ENCODE measurements around the gene MAPK8IP2. TPM values are rescaled to one million over a fixed set of nuclear protein-coding genes. Genes with fewer than 3 reads are reported as not detected.
"Not testable (repeated sequence)": the region's sequence is repeated elsewhere in the genome, so short reads cannot be mapped to it uniquely, and the experiment has no call there.

The MAPK8IP2 gene
- total RNA-seq, 1 experiment from 2014 or later = 1.3 TPM

DNA sequence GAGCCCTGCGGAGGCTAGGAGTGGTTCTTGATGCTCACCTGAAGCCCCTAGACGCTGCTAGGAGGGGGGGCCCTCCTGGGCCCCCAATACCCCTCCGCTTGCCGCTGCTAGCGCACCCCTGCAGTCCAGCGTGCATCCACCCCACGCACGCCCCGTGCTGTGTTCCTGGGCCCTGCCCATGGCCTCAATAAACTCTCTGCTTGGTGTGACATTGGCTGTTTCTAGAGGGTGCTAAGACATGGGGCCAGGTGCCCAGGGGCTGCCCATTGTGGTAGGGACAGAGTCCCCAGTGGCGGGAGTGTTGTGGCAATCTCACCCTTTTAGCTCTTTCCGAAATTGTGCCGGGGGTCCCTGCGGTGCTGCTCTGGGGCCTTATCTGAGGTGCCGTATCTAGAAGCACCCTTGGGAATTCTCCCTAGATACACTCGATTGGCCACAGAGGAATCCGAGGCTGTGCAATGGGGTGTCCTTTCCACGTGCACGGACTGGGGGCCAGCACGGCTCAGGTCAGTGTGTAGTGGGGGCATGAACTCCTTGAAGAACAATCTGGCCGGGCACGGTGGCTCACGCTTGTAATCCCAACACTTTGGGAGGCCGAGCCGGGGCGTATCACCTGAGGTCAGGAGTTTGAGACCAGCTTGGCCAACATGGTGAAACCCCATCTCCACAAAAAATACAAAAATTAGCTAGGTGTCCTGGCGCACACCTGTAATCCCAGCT is 10.9 kb downstream of the MAPK8IP2 start:
- Histone ChIP-seq H4K20me1 (ENCODE audit: insufficient read depth, low read depth, low read length) (no peaks in the 10 kb centered on the region), H3K4me2 (ENCODE audit: low read depth, low read length, poor library complexity, severe bottlenecking) (no peak overlapping the region), H3K9me2 (replicated peaks; ENCODE audit: insufficient read depth, low read length) (no peaks in the 10 kb centered on the region), H3K4me1 (ENCODE audit: low read length) (no peaks in the 10 kb centered on the region), H3K9me3 (ENCODE audit: low read length) (no peaks in the 10 kb centered on the region), H3K36me3 (ENCODE audit: insufficient read depth, low read length) (no peaks in the 10 kb centered on the region), H3K27me3 (ENCODE audit: low read length) (no peaks in the 10 kb centered on the region), H3K9ac (ENCODE audit: low read length) (no peak overlapping the region), H3K4me3 (ENCODE audit: low read length) (no peak overlapping the region), H2AFZ (ENCODE audit: low read length) (no peak overlapping the region), H3K27ac (ENCODE audit: low read length) (no peak overlapping the region), H3K79me2 (ENCODE audit: low read length) (no peaks in the 10 kb centered on the region)
- no peak for DNase-seq

DNA sequence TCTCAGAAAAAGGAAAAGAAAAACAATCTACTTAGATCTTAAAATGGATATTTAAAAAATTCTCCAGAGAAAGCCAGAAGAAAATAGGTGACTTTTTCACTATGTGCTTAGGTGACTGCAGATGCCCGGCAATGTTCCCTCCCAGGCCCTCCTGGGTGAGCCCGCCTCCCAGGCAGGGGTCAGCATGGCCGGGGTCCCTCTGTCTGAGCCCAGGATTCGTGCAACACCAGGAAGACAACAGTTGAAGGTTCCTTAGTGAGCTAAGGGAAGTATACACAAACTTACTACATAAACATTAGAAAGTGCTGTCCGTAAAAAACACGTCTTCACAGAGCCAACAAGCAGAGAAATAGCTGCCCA is 11.6 kb downstream of the MAPK8IP2 start:
- H3K9ac ChIP-seq (ENCODE audit: low read length) = no peak overlapping the region
- H3K36me3 ChIP-seq (ENCODE audit: insufficient read depth, low read length) = no peaks in the 10 kb centered on the region
- H3K27me3 ChIP-seq (ENCODE audit: low read length) = no peaks in the 10 kb centered on the region
- H3K79me2 ChIP-seq (ENCODE audit: low read length) = no peaks in the 10 kb centered on the region
- no peaks in the 10 kb centered on the region for H3K4me1 ChIP-seq (ENCODE audit: low read length)
- H4K20me1 ChIP-seq (ENCODE audit: insufficient read depth, low read depth, low read length) = no peaks in the 10 kb centered on the region
- H2AFZ ChIP-seq (ENCODE audit: low read length) = no peak overlapping the region
- no peak overlapping the region for H3K27ac ChIP-seq (ENCODE audit: low read length)
- H3K4me2 ChIP-seq (ENCODE audit: low read depth, low read length, poor library complexity, severe bottlenecking) = no peak overlapping the region
- H3K9me2 ChIP-seq (replicated peaks; ENCODE audit: insufficient read depth, low read length) = no peaks in the 10 kb centered on the region
- H3K4me3 ChIP-seq (ENCODE audit: low read length) = no peak overlapping the region
- no peak for DNase-seq
- H3K9me3 ChIP-seq (ENCODE audit: low read length) = no peaks in the 10 kb centered on the region

DNA sequence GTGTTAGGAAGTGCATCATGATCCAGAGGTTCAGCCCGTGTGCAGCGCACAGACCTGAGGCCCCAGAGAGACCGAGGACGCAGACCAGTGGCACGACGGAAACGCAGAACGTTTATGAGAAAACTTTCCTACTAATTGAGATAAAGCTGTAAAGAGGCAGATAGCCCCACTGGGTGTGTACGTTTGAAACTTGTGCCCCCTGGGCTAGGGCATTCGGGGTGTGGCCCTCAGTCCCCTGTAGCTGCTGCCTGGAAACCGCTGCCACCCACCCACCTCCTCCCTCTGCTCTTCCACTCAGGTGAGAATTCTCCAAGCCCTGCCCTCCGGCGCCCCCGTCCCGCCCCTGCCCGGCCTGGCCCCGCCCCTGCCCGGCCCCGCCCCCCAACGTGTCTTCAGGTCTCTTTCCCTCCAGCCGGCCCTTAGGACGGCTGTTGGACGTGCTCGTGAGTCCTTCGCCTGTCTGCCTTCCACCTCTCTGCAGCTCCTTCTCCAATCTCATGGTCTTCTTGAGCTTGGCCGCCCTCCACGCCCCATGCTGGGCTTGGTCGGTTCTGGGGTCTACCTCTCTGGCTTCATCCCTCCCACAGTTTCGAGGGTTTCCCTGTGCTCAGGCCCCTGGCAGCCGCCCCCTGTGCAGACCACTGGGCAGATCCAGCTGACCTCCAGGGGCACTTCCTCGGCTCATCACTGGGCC is 12.1 kb downstream of the MAPK8IP2 start:
- Histone ChIP-seq H4K20me1 (ENCODE audit: insufficient read depth, low read depth, low read length) (no peaks in the 10 kb centered on the region), H3K27me3 (ENCODE audit: low read length) (no peaks in the 10 kb centered on the region), H3K36me3 (ENCODE audit: insufficient read depth, low read length) (no peaks in the 10 kb centered on the region), H3K4me2 (ENCODE audit: low read depth, low read length, poor library complexity, severe bottlenecking) (no peak overlapping the region), H3K4me3 (ENCODE audit: low read length) (no peak overlapping the region), H2AFZ (ENCODE audit: low read length) (no peak overlapping the region), H3K9me3 (ENCODE audit: low read length) (no peaks in the 10 kb centered on the region), H3K4me1 (ENCODE audit: low read length) (no peaks in the 10 kb centered on the region), H3K9ac (ENCODE audit: low read length) (no peak overlapping the region), H3K79me2 (ENCODE audit: low read length) (no peaks in the 10 kb centered on the region), H3K27ac (ENCODE audit: low read length) (no peak overlapping the region), H3K9me2 (replicated peaks; ENCODE audit: insufficient read depth, low read length) (no peaks in the 10 kb centered on the region)
- DNase-seq = peak; percentile 61

DNA sequence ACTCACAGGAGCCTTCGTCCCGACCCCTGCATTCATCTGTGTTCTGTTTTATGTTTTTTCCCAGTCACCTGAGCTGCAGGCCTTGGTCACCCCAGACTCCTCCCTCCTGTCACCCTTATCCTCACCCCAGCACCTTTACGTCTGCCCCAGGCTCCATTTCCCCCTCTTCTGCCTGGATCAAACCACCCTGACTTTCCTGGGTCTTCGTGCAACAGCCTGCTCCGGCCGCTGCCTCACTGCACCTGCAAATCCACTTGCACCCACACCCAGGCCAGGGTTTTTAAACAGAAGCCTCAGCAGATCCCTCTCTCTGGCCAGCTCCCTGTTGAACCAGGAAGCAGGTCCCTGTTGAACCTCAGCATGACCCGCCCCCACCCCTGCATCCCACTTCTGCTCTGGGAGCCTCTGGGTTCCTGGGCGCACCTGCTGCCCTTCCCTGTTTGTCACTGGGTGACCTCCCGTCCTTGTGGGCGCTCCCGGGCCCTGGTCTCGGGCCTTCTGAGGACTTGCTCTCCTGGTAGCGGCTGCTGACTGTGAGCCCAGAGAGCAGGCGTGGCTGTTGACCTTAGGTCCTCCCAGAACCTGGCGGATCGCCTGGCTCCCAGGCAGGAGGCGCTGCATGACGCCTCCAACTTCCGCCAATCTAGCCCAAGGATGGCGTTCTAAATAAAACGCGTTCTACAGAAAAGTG is 12.8 kb downstream of the MAPK8IP2 start:
- Histone ChIP-seq H3K27me3 (ENCODE audit: low read length) (no peaks in the 10 kb centered on the region), H3K4me2 (ENCODE audit: low read depth, low read length, poor library complexity, severe bottlenecking) (no peak overlapping the region), H3K4me1 (ENCODE audit: low read length) (no peaks in the 10 kb centered on the region), H3K36me3 (ENCODE audit: insufficient read depth, low read length) (no peaks in the 10 kb centered on the region), H2AFZ (ENCODE audit: low read length) (no peak overlapping the region), H3K9ac (ENCODE audit: low read length) (no peak overlapping the region), H4K20me1 (ENCODE audit: insufficient read depth, low read depth, low read length) (no peaks in the 10 kb centered on the region), H3K4me3 (ENCODE audit: low read length) (no peak overlapping the region), H3K9me2 (replicated peaks; ENCODE audit: insufficient read depth, low read length) (no peaks in the 10 kb centered on the region), H3K9me3 (ENCODE audit: low read length) (no peaks in the 10 kb centered on the region), H3K27ac (ENCODE audit: low read length) (no peak overlapping the region), H3K79me2 (ENCODE audit: low read length) (no peaks in the 10 kb centered on the region)
- DNase-seq = no peak

DNA sequence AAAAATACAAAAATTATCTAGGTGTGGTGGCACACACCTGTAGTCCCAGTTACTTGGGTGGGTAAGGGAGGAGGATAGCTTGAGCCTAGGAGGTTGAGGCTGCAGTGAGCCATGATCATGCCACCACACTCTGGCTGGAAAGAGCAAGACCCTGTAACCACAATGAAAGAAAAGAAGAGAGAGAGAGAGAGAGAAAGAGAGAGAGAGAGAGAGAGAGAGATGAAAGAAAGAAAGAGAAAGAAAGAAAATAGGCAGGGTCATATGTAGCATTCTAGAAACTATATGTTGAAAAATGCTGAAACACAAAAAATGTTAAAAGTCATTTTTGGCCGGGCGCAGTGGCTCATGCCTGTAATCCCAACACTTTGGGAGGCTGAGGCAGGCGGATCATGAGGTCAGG is 13.7 kb downstream of the MAPK8IP2 start:
- not testable (repeated sequence) for H3K9me3 ChIP-seq (ENCODE audit: low read length); H3K4me1 ChIP-seq (ENCODE audit: low read length); H3K4me2 ChIP-seq (ENCODE audit: low read depth, low read length, poor library complexity, severe bottlenecking); H3K4me3 ChIP-seq (ENCODE audit: low read length); H4K20me1 ChIP-seq (ENCODE audit: insufficient read depth, low read depth, low read length); H3K9me2 ChIP-seq (replicated peaks; ENCODE audit: insufficient read depth, low read length); H3K79me2 ChIP-seq (ENCODE audit: low read length); H3K27ac ChIP-seq (ENCODE audit: low read length); H2AFZ ChIP-seq (ENCODE audit: low read length); DNase-seq; H3K27me3 ChIP-seq (ENCODE audit: low read length); H3K9ac ChIP-seq (ENCODE audit: low read length); H3K36me3 ChIP-seq (ENCODE audit: insufficient read depth, low read length)

DNA sequence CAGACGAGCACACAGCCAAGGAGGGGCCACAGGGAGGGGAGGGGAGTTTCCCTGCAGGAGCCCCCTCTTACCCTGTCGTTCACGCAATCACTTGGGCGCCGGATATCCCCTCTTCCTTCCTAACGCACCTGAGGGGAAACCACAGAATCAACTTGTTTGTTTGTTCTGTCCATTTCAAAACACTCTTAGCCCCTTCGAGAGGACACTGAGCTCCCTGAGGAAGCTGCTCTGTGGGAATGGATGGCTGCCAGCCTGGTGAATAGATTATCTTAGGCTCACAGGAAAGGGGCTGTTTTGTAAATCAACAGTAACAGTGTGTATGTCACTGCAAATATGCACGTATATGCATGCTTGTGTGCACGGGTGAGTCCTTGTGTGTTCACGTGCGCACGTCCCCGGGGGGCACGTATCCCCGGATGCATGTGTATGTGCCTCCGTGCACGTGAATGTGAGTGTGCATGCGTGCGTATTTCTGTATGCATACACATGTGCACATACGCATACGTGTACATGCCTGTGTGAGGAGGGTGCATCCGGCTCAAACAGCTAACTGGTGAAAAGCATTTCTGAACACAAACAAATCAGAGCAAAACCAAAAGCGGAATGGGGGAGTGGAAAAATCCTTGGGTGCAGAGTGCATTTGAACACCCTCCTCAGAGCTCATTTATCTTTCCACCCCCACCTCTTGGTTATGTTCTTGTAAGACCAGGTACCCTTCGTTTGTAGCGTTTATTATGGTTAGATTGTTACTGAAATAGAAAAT is 20.2 kb downstream of the MAPK8IP2 start:
- Histone ChIP-seq H3K36me3 (ENCODE audit: insufficient read depth, low read length) (no peaks in the 10 kb centered on the region), H3K4me3 (ENCODE audit: low read length) (peak overlapping the region; percentile 65), H4K20me1 (ENCODE audit: insufficient read depth, low read depth, low read length) (no peaks in the 10 kb centered on the region), H3K9me3 (ENCODE audit: low read length) (no peaks in the 10 kb centered on the region), H2AFZ (ENCODE audit: low read length) (peak overlapping the region; percentile 97), H3K4me1 (ENCODE audit: low read length) (peaks cover 35% of the 10 kb centered on the region), H3K27me3 (ENCODE audit: low read length) (no peaks in the 10 kb centered on the region), H3K9ac (ENCODE audit: low read length) (peak overlapping the region; percentile 73), H3K79me2 (ENCODE audit: low read length) (no peaks in the 10 kb centered on the region), H3K27ac (ENCODE audit: low read length) (peak overlapping the region; percentile 89), H3K4me2 (ENCODE audit: low read depth, low read length, poor library complexity, severe bottlenecking) (peak overlapping the region; percentile 89), H3K9me2 (replicated peaks; ENCODE audit: insufficient read depth, low read length) (no peaks in the 10 kb centered on the region)
- peak; percentile 76 for DNase-seq

DNA sequence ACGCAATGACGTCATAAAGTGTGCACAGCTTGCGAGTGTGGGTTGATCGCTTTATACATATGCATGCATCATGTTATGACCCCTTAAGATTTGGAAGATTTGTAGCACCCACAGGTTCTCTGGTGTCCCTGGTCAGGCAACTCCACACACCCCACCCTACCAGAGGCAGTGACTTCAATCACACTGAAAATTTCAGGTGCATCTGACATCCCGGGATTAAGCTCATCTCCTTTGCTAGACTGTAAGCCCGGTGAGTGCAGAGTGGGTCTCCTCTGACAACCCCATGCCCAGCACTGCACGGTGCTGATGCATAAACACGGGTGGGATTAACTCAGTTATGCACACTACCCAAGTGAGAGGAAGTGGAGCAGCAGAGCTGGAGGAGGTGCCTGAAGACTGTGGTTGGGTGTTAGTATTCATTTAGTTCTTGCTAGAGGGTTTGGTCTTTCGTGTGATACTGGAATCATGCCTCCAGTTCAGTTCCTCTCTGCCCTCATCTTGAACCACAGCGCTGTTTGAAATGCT is 20.8 kb downstream of the MAPK8IP2 start:
- Histone ChIP-seq H3K36me3 (ENCODE audit: insufficient read depth, low read length) (no peaks in the 10 kb centered on the region), H3K27me3 (ENCODE audit: low read length) (no peaks in the 10 kb centered on the region), H4K20me1 (ENCODE audit: insufficient read depth, low read depth, low read length) (no peaks in the 10 kb centered on the region), H2AFZ (ENCODE audit: low read length) (peak overlapping the region; percentile 97), H3K79me2 (ENCODE audit: low read length) (no peaks in the 10 kb centered on the region), H3K9me2 (replicated peaks; ENCODE audit: insufficient read depth, low read length) (no peaks in the 10 kb centered on the region), H3K4me1 (ENCODE audit: low read length) (peaks cover 36% of the 10 kb centered on the region), H3K9ac (ENCODE audit: low read length) (peak overlapping the region; percentile 73), H3K9me3 (ENCODE audit: low read length) (no peaks in the 10 kb centered on the region), H3K27ac (ENCODE audit: low read length) (peak overlapping the region; percentile 89), H3K4me2 (ENCODE audit: low read depth, low read length, poor library complexity, severe bottlenecking) (peak overlapping the region; percentile 89), H3K4me3 (ENCODE audit: low read length) (peak overlapping the region; percentile 65)
- DNase-seq = peak; percentile 83

All from Karpas-422 (cell line).